ENCODE results near the gene DNAJC4. TPM values are rescaled to one million over a fixed set of nuclear protein-coding genes. Genes with fewer than 3 reads are reported as not detected.

DNAJC4 gene
- total and polyA plus RNA-seq, 2 of the 8 experiments (the other 6 are each of a cell fraction or from before 2014, with no cell fraction given) = 14.6 to 31.0 TPM

- H3K9me3 ChIP-seq (ENCODE audit: insufficient read depth in 2 of 2, low read depth in 1 of 2, low read length in 1 of 2) = no peaks in the 10 kb centered on the region
- peak overlapping the region; percentile 65; the same call in 1 of the 2 replicates for H2AK5ac ChIP-seq (ENCODE audit: low read depth, low read length)
- H4K5ac ChIP-seq (ENCODE audit: insufficient read length, low read depth, low read length) = no peak overlapping the region
- 0 out of 2 replicates have a peak overlapping the region, but pooled peaks have one; percentile 72 for H2BK15ac ChIP-seq (ENCODE audit: low read length)
- no peak overlapping the region for H2AFZ ChIP-seq (ENCODE audit: low read length)
- H3K14ac ChIP-seq (ENCODE audit: insufficient read length) = no peak overlapping the region
- H3K36me3 ChIP-seq (ENCODE audit: control insufficient read depth in 2 of 4, insufficient read depth in 4 of 4, low read length in 3 of 4) = no peaks in the 10 kb centered on the region
- peak overlapping the region; percentile 3 for H3K4ac ChIP-seq (replicated peaks; ENCODE audit: insufficient read length, low read depth, low read length)
- no peak overlapping the region for H3K27ac ChIP-seq (ENCODE audit: low read depth, low read length)
- DNase-seq (ENCODE audit: low read depth in 1 of 2, low spot score in 2 of 2) = no peak
- no peak overlapping the region for H2BK120ac ChIP-seq (replicated peaks; ENCODE audit: low read depth, low read length)
- ChIA-PET POLR2A (ENCODE audit: partially characterized antibody) (interaction anchor here (0.8 to 11.9 kb wide), 12 partner anchors 14 to 1376 kb away, joined by 3 to 190 read pairs (median 4); partner anchors contain the start of genes FERMT3, FKBP2, PLCB3 and PPP1R14B), CTCF (ENCODE audit: partially characterized antibody) (interaction anchor here (0.6 to 8.6 kb wide), 11 partner anchors 9 to 1023 kb away, joined by 3 to 51 read pairs (median 4); partner anchors contain the start of genes BAD, FERMT3, PLCB3 and PPP1R14B)
- H3K79me1 ChIP-seq (ENCODE audit: low read depth, low read length) = no peaks in the 10 kb centered on the region; the same call in 1 of the 2 replicates
- H2BK5ac ChIP-seq (ENCODE audit: low read depth, low read length) = no peak overlapping the region
- no peak overlapping the region for H3K56ac ChIP-seq (replicated peaks; ENCODE audit: insufficient read length, low read depth, low read length)
- peaks cover 0 to 22% (median 7%) of the 10 kb centered on the region in 4 experiments; a peak in 6 of 7 replicates for H3K4me1 ChIP-seq (replicated peaks in 1 of 4; ENCODE audit: control insufficient read depth in 3 of 4, insufficient read depth in 4 of 4, low read length in 3 of 4)
- H3K79me2 ChIP-seq (ENCODE audit: control insufficient read depth in 1 of 2, insufficient read depth in 2 of 2, low read length in 2 of 2) = no peaks in the 10 kb centered on the region
- H3K9ac ChIP-seq (replicated peaks in 1 of 4; ENCODE audit: extremely low read depth in 1 of 4, low read depth in 3 of 4, low read length in 3 of 4) = no peak overlapping the region
- H2BK20ac ChIP-seq (ENCODE audit: low read length) = no peak overlapping the region
- FAIRE-seq = no peak
- peaks cover 0 to 6% of the 10 kb centered on the region in 2 experiments for H4K20me1 ChIP-seq (replicated peaks in 1 of 2; ENCODE audit: control insufficient read depth in 1 of 2, insufficient read depth in 2 of 2, low read length in 2 of 2)
- no peak overlapping the region for H2BK12ac ChIP-seq (ENCODE audit: low read depth, low read length)
- H3K4me3 ChIP-seq (ENCODE audit: extremely low read depth in 1 of 4, insufficient read depth in 2 of 4, low read depth in 3 of 4, low read length in 4 of 4) = no peak overlapping the region
- no peak overlapping the region; a peak in 1 of 4 replicates for H3K4me2 ChIP-seq (ENCODE audit: insufficient read depth in 1 of 2, low read depth in 2 of 2, low read length in 2 of 2)
- WGBS, 2 experiments (ENCODE audit: extremely low coverage in 1 of 2, insufficient coverage in 1 of 2, insufficient read length in 1 of 2, insufficient replicate concordance in 2 of 2, low coverage in 1 of 2, low lambda C conversion rate in 2 of 2, missing lambda C conversion rate in 1 of 2) = 98% methylated on average over 15 of the region's 15 CpGs; no CpG with 5 or more reads in 1 of the 2 experiments
- peaks cover 15% of the 10 kb centered on the region for H3K23me2 ChIP-seq (ENCODE audit: low read depth, low read length)
- TF ChIP-seq CEBPB (IDR thresholded peaks at IDR 0.05; ENCODE audit: low read depth, low read length) (no peak), TAF7 (optimal IDR thresholded peaks at IDR 0.05; ENCODE audit: borderline replicate concordance, low read depth, low read length) (no peak), CREB1 (IDR thresholded peaks at IDR 0.05) (no peak), SIRT6 (IDR thresholded peaks at IDR 0.05; ENCODE audit: low read length) (no peak), RBBP5 (IDR thresholded peaks at IDR 0.05; ENCODE audit: borderline replicate concordance, low read depth, low read length) (no peak), ZNF274 (IDR thresholded peaks at IDR 0.05; ENCODE audit: borderline replicate concordance, extremely low read depth, low read length) (no peak), POLR2AphosphoS5 (IDR thresholded peaks at IDR 0.05; ENCODE audit: low read depth, low read length) (no peak), KDM5A (IDR thresholded peaks at IDR 0.05; ENCODE audit: low read length) (no peak), CTBP2 (IDR thresholded peaks at IDR 0.05; ENCODE audit: borderline replicate concordance, insufficient read depth, insufficient read length, low read length) (no peak), BCL11A (IDR thresholded peaks at IDR 0.05; ENCODE audit: low read depth in 2 of 2, low read length in 2 of 2) (no peak), EGR1 (IDR thresholded peaks at IDR 0.05; ENCODE audit: borderline replicate concordance, low read depth, low read length) (no peak)
- no peak overlapping the region for H4K91ac ChIP-seq (replicated peaks; ENCODE audit: insufficient read length, low read length)
- H3K27me3 ChIP-seq (replicated peaks in 1 of 4; ENCODE audit: control insufficient read depth in 3 of 4, extremely low read depth in 1 of 4, insufficient read depth in 3 of 4, low read length in 3 of 4) = peaks cover 0 to 12% (median 6%) of the 10 kb centered on the region in 4 experiments; a peak in 4 of 7 replicates
- no peak overlapping the region for H3K23ac ChIP-seq (ENCODE audit: insufficient read length)
- no peak overlapping the region for H4K8ac ChIP-seq (ENCODE audit: extremely low read depth, insufficient read depth, low read length)
- H3K18ac ChIP-seq (ENCODE audit: extremely low read depth, low read length) = no peak overlapping the region
These were observed 2.0 kb downstream of the DNAJC4 start for GRCh38 chr11:64232182-64232966.

All from H1 (cell line).